ENCODE data around the gene TMBIM1.
A peak's percentile ranks its signal among the peaks of the same experiment; 100 is the strongest.
"Not testable (repeated sequence)": the region's sequence is repeated elsewhere in the genome, so short reads cannot be mapped to it uniquely, and the experiment has no call there.

Gene TMBIM1

DNA sequence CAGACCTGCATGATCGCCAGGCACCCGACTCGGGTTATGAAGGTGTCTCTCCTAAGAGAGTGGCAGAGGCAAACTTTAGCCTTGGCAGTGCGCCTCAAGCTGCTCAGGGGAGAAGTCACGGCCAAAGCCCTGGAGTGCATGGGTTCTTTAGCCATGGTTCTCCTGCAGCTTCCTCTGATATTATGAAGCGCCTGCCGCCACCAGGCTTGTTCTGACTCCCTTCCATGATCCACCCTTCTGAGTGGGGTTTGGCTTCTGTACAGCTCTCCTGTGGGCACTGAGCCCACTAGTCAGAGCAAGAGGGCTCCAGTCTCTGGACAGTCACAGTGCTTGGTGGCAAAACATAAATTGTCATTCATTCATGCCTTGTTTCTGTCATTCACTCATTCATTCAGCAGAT, 25.9 kb upstream of the TMBIM1 start:
- no peak for DNase-seq (ENCODE audit: low read depth)

DNA sequence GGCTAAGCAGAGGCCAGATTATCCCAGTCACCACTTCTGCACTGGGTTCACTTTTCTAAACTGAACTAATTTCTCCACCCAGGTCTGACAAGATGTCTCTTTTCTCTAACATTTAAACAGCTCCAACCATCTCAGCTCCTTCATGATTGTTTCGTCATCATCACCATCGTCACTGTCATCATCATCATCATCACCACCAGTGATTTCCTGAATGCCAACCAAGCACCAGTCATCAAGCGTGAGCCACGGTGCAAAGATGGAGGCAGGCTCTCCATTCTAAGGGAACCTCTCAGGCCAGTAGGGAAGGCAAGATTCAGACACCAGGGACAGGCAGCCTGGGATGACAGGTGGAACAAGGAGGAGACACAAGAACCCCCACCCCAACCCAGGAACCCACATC, 25.5 kb upstream of the TMBIM1 start:
- no peak for DNase-seq (ENCODE audit: low read depth)

DNA sequence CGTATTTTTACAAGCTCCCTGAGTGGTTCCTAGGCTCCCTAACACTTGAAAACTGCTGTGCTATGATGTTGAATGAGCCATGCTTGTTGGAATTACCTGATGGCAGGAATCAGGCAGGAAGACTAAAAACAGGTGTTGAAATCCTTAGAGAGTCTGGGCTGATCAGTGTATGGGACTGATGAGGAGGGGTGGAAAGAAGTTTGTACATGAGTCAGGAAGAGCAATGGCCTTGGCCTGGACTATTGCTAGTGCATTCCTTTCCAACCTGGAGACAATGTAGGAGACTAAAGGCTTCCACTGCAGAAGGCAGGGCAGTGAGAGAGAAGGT, 25.0 kb upstream of the TMBIM1 start:
- DNase-seq (ENCODE audit: low read depth): no peak

DNA sequence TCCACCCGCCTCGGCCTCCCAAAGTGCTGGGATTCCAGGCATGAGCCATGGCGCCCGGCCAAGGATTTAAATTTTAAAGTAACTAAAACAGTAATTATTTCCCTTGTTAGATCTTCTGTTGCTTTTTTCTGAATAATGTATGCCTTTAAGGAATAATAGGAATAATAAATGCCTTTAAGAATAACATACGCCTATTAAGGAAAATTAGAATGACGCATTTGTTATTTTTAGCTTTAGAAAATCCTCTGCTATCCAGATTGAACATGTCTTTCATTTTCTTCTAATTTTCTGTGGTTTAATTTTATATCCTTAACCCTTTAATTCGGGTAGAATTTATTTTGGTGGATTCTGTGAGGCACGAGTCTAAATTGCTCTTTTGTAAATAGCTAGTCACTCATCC, 23.1 kb upstream of the TMBIM1 start:
- no peak for DNase-seq (ENCODE audit: low read depth)

DNA sequence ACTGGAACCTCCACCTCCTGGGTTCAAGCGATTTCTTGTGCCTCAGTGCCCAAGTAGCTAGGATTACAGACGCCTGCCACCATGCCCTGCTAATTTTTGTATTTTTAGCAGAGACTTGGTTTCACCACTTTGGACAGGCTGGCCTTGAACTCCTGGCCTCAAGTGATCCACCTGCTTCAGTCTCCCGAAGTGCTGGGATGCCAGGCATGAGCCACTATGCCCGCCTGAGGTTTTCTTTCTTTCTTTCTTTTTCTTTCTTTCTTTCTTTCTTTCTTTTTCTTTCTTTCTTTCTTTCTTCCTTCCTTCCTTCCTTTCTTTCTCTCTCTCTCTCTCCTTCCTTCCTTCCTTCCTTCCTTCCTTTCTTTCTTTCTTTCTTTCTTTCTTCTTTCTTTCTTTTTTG, 22.5 kb upstream of the TMBIM1 start:
- not testable (repeated sequence) for DNase-seq (ENCODE audit: low read depth)

DNA sequence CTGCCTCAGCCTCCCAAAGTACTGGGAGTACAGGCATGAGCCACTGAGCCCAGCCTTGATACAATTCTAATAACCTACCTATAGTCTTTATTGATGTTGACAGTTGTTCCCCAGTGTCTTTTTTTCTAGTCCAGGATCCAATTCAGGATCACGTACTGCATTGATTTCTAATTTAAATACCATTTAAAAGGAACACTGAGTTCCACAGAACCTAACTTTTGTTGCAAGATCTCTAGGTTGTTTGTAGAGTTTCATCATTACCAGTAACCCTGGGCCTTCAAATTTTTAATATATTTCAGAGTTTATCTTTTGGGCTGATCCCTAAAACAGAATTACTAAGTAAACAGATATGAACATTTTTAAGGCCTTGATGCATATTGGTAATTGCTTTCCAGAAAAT, 21.1 kb upstream of the TMBIM1 start:
- DNase-seq (ENCODE audit: low read depth): no peak

DNA sequence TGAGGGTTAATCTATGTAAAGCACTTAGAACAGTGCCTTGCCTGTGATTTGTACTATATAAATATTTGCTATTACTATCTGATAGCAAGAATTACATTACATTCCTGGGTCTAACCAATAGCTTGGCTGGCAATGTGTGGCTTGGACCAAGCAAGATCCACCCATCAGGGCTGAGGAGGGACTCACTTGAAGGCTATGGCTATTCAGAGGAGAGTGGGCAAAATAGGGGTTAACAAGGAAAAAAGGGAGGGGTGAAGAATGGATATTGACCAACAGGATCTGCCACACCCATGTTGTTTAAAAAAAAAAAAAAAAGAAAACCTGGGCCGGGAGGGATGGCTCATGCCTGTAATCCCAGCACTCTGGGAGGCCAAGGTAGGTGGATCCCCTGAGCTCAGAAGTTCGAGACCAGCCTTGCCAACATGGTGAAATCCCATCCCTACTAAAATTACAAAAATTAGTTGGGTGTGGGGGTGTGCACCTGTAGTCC, 20.0 kb upstream of the TMBIM1 start:
- no peak for DNase-seq (ENCODE audit: low read depth)

DNA sequence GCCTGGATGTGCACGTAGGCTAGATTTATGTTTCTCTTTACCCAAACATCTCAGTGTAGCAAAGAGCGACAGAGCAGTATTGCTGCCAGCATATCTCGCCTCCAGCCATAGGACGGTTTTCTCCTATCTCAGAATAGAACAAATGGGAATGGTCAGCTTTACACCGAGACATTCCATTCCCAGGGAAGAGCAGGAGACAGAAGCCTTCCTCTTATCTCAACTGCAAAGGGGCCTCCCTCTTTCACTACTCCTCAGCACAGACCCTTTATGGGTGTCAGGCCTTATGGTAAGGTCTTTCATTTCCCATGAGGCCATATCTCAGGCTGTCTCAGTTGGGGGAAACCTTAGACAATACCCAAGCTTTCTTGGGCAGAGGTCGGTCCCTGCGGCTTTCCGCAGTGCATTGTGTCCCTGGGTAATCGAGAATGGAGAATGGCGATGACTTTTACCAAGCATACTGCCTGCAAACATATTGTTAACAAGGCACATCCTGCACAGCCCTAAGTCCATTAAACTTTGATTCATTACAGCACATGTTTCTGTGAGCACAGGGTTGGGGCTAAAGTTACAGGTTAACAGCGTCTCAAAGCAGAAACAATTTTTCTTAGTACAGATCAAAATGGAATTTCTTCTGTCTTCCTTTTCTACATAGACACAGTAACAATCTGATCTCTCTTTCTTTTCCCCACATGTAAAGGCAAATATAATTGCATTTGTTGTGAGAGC, 19.4 kb upstream of the TMBIM1 start:
- not testable (repeated sequence) for DNase-seq (ENCODE audit: low read depth)

DNA sequence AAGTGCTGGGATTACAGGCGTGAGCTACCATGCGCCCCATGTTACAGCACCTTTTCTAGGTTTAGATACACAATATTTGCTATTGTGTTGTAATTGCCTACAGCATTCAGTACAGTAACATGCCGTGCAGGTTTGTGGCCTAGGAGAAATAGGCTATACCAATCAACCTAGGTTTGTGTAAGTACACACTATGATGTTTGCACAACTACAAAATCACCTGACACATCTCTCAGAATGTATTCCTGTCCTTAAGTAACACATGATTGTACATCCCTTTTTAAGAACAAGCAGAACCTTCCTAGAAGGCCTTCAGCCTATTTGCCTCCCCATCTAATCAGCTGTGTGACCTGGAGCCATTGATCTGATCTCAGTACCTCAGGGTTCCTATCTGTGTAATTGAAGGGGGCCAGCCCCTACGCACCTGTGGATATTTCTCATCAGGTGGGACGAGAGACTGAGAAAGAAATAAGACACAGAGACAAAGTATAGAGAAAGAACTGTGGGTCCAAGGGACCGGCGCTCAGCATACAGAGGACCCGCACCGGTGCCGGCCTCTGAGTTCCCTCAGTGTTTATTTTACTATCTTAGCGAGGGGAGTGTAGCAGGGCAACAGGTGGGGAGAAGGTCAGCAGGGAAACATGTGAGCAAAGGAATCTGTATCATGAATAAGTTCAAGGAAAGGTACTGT, 18.7 kb upstream of the TMBIM1 start:
- DNase-seq (ENCODE audit: low read depth): no peak

DNA sequence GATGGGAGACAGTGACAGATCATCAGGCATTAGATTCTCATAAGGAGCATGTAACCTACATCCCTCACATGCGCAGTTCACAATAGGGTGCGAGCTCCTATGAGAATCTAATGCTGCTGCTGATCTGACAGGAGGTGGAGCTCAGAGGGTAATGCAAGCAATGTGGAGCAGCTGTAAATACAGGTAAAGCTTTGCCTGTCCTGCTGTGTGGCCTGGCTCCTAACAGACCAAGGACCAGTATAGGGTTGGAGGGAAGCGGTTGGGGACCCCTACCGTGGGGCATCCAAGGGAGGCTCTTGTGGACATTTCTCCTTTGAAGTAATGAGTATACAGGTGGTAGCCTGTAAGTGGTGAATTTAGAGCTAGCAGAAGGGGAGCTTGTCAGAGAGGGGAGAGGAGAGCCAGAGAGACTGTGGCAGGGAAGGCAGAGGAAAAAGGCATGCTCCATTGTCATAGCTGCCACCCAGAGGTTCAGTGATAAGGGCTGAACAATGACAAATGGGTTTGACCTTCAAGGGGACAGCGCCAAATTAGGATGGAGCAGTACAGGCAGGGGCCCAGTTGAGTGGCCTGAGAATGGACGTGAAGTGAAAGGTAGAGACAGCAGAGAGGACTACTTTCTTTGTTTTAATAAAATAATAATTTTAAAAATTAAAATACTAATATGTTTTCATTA, 15.2 kb upstream of the TMBIM1 start:
- no peak for DNase-seq (ENCODE audit: low read depth)

DNA sequence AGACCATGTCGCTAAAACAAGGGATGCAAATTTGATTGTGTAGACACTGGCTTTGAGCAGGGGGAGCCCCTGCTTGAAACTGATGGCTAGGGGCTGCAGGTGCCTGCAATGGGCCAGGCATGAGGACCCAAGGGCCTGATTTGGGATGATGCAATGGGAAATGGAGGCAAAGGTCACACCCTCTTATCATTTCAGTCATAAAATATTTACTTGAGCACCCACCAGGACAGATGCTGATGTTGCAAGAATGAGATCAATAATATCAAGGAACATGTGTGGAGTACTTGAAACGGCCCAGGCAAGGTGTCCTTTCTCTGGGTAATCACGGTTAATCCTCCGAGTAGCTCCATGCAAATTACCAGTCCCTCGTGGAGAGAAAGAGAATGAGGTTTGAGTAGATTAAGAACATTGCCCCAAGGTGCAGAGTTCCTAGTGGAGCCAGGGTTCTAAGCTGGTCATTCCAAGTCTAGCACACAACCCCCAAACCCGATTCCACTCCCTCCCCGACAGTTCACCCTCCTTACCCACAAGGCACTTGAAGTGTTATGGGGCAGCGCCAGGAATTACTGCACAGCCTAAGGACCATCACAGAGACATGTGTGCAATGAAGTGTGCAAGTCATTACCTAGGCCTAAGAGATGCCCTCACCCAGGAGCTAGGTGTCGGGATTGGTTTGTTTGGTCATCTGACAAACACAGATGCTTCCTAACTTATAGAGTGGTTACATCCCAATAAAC, 14.0 kb upstream of the TMBIM1 start:
- DNase-seq (ENCODE audit: low read depth): no peak

DNA sequence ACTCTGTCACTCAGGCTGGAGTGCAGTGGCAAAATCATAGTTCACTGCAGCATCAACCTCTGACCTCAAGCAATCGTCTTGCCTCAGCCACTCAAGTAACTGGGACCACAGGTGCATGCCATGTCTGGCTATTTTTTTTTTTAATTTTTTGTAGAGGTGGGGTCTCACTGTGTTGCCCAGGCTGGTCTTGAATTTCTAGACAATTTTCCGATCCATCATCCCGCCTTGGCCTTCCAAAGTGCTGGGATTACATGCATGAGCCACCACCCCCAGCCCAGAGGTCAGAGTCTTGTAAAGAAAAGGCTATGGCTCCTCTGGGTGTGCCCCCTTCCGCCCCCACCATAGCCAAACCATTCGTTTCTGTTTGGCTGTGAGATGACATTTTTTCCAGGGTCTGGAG, 13.1 kb upstream of the TMBIM1 start:
- DNase-seq (ENCODE audit: low read depth): no peak

DNA sequence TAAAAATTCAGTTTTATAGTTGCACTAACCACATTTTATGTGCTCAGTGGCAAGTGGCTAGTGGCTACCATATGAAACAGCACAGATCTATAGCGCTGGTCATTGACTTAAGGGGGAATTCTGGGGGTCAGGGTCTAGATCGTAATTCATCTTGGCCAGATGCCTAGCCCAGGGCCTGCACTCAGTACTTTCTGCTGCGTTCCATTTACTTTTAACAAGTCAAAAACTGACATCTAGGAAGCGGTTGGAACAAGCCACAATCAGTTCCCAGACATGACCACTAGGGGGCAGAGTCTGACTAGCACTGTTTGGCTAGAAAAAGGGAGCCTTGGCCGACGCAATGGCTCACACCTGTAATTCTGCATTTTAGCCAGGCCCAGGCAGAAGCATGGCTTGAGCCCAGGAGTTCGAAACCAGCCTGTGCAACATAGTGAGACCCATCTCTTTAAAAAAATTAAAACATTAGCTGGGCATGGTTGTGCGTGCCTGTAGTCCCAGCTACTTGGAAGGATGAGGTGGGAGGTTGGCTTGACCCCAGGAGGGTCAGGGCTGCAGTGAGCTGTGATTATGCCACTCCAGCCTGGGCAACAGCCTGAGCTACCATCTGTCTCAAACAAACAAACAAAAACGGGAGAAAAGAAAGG, 9.0 kb upstream of the TMBIM1 start:
- DNase-seq (ENCODE audit: low read depth): peak; percentile 59

DNA sequence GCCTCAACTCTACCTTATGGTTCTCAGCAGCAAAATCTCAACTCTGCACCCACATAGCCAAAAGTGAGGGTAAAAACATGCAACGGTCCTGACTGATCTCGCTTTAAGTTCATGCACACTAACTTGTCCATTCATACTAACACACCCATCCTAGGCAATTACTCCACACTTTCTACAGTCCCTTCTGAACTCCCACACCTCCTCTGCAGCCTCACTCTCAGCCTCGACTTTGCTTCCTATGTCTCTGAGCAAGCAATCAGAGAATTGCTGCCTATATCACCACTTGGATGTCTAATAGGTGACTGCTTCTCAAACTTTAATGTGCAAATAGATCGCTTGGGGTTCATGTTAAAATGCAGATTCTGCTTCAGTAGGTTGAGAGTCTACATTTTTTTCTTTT, 7.8 kb upstream of the TMBIM1 start:
- DNase-seq (ENCODE audit: low read depth): no peak

DNA sequence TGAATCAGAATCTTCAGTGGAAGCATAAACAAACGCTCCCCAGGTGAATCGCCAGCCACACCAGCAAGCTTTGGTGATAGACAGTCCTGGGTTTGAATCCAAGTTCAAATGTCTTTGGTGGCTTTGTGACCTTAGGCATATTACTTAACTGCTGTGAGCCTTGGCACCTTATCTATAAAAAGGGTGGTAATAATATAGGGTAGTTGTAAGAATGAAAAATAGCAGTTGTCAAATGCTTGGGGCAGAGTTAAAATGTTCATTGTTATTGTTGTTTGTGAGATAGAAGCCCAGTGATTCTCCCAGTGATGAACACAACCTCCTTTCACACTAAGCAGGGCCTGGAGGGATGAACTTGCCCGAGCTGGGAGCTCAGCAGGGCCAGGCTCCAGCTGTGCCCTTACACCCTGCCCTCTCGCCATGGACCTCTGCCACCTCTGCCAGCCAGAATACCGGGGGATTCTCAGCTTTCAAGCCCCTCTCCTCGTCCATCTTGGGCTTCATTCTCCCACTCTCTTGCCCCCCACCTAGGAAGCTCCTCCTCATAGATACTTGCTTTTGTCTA, 6.1 kb upstream of the TMBIM1 start:
- DNase-seq (ENCODE audit: low read depth): no peak

DNA sequence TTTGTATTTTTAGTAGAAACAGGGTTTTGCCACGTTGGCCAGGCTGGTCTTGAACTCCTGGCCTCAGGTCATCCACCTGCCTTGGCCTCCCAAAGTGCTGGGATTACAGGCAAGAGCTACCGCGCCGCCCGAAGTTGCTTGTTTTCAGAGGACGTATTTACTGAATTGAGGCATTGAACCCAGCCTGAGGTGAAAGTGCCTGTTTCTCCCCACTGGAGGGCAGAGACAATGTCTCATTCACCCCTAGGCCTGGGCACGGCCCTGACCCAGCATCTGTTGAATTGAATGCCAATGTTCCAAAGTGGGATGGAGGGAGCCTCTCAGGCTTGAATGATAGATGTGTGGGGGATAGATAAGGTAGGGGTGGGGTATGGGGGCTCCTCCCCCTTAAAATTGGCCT, 4.5 kb upstream of the TMBIM1 start:
- no peak for DNase-seq (ENCODE audit: low read depth)

DNA sequence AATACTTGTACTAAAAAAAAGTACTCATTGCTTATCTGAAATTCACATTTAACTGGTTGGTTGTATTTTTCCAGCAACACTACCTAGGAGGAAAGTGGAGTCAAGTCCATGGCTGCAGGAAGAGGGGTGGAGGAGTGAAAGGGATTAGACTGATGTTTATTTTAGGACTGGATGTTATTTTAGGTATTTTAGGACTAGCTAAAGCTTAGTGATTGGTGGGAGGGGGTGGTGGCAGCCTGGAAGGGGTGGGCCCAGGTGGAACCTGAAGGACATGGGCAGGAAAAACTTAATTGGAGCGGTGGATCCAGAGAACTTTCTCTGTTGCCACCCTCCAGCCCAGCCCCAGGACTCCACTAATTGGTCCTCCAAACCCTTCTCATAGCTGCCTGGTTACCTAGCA, 3.9 kb upstream of the TMBIM1 start:
- no peak for DNase-seq (ENCODE audit: low read depth)

DNA sequence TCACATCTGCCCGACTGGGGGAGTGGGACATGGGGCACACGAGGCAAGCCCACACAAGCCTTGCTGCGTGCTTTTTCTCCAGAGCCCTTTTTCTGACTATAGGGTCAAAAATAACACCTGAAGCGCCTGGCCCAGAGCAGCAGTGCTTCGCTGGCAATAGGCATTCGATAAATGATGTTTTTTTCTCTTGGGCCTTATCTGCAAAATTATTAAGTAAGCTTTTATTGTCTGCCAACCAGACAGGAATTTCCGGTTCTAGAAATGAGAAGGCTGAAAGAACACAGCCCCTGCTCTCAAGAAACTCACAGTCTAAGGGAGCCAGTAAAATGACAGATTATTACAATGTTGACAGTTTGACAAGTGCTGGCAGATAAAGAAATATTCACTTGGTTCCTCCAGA, 2.7 kb upstream of the TMBIM1 start:
- DNase-seq (ENCODE audit: low read depth): no peak

DNA sequence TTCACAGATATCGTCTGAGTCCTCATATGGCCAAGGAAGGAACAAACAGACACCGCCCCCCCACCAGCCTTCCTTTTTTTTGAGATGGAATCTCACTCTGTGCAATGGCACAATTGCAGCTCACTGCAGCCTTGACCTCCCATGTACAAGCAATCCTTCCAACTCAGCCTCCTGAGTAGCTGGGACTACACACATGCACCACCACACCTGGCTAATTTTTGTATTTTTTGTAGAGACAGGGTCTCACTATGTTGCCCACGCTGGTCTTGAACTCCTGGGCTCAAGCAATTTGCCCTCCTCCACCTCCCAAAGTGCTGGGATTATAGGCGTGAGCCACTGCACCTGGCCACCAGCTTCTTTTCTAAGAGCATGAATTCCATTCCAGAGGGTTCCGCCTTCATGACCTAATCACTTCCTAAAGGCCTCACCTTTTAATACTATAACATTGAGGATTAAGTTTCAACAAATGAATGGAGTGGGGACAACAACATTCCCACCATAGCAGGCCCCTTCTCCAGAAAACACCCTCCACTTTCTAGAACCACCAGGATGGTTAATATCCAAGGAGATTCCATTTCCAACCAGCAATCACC, 2.2 kb upstream of the TMBIM1 start:
- DNase-seq (ENCODE audit: low read depth): no peak

DNA sequence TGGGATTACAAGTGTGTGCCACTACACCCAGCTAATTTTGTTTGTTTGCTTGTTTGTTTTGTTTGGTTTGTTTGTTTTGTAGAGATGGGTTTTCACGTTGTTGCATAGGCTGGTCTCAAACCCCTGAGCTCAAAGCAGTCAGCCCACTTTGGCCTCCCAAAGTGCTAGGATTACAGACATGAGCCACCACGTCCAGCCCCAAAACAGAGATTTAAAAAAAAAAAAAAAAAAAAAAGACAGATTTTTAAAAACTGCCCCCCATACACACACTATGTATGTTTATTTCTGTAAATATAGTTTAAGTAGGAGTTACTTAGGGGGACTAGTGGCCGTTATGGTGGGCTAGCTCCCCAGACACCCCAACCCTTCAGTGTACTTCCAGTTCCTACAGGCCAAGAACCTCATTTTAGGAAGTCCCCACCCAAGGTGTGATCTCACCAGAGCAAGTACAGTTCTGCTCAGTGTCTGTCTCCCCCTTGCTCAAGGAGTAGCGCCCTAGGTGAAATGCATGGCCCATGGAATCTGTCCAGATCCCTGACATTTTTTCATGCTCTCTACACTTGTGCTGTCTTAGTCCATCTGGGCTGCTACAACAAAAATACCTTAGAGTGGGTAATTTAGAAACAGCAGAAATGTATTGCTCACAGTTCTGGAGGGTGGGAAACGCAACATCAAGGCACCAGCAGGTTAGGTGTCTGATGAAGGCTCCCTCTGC, 1.6 kb upstream of the TMBIM1 start:
- no peak for DNase-seq (ENCODE audit: low read depth)

All from fibroblast of gingiva (primary cell).